ENCODE data around the gene MCHR1.

GRCh38 chr22:40687706-40688105, 8.4 kb downstream of the MCHR1 start:
- TF ChIP-seq CTCF (IDR thresholded peaks at IDR 0.05; ENCODE audit: poor library complexity, severe bottlenecking) (no peak), POLR2AphosphoS5 (IDR thresholded peaks at IDR 0.05) (no peak), RAD21 (conservative IDR thresholded peaks at IDR 0.05) (no peak), SMC3 (conservative IDR thresholded peaks at IDR 0.05; ENCODE audit: poor library complexity) (no peak), MXI1 (conservative IDR thresholded peaks at IDR 0.05; ENCODE audit: poor library complexity, severe bottlenecking) (no peak), EZH2 (IDR thresholded peaks at IDR 0.05; ENCODE audit: borderline replicate concordance, insufficient read depth, low read length, poor library complexity, severe bottlenecking) (no peak)

Data from neural cell (in vitro differentiated cells).